Neural cell (in vitro differentiated cells): ENCODE results near the gene RAC3. TPM values are rescaled to one million over a fixed set of nuclear protein-coding genes. Genes with fewer than 3 reads are reported as not detected.

Experiments used
- H2AFZ ChIP-seq: fragments of 200-600, 300-800 bp; sonication (generic), shearing (Covaris generic); 2 replicates; pipeline ENCODE4 v1.6.0; 2014; ENCODE audit warnings: low read depth, mild to moderate bottlenecking, antibody characterized with exemption, low read length, moderate library complexity
- H3F3A ChIP-seq: fragments of 200-600 bp; shearing (Covaris generic); 2 replicates; pipeline ENCODE4 v1.6.1; 2016; ENCODE audit warnings: mild to moderate bottlenecking, moderate library complexity, mixed read lengths, antibody characterized with exemption, low read length; ENCODE audit not compliant: insufficient read depth, poor library complexity, severe bottlenecking
- H3K27ac ChIP-seq: fragments of 200-600, 300-800 bp; sonication (generic), shearing (Covaris generic); 2 replicates; pipeline ENCODE4 v1.5.1; 2014; ENCODE audit warnings: mild to moderate bottlenecking, low read length, moderate library complexity
- H3K27me3 ChIP-seq: fragments of 300-800, 200-600 bp; sonication (generic), shearing (Covaris generic); 2 replicates; pipeline ENCODE4 v1.6.0; 2014; ENCODE audit warnings: mild to moderate bottlenecking, low read depth, low read length, moderate library complexity; ENCODE audit not compliant: insufficient read depth
- H3K36me3 ChIP-seq: fragments of 300-800, 200-600 bp; sonication (generic), shearing (Covaris generic); 2 replicates; pipeline ENCODE4 v1.5.1; 2014; ENCODE audit warnings: mild to moderate bottlenecking, antibody characterized with exemption, low read length, moderate library complexity; ENCODE audit not compliant: insufficient read depth
- H3K4me2 ChIP-seq: fragments of 300-800, 200-600 bp; sonication (generic), shearing (Covaris generic); 2 replicates; pipeline ENCODE4 v1.6.0; 2014; ENCODE audit warnings: mild to moderate bottlenecking, low read length
- H3K4me3 ChIP-seq: fragments of 300-800, 200-600 bp; sonication (generic), shearing (Covaris generic); 2 replicates; pipeline ENCODE4 v1.5.1; 2014; ENCODE audit warnings: mild to moderate bottlenecking, low read length, moderate library complexity
- H3K79me2 ChIP-seq: fragments of 200-600 bp; shearing (Covaris generic); replicated peaks from 2 replicates; pipeline ENCODE4 v1.6.0; 2014; ENCODE audit warnings: mild to moderate bottlenecking, low read length, moderate library complexity; ENCODE audit not compliant: insufficient read depth
- H3K9ac ChIP-seq: fragments of 300-800, 200-600 bp; sonication (generic), shearing (Covaris generic); 2 replicates; pipeline ENCODE4 v1.6.1; 2016; ENCODE audit warnings: mild to moderate bottlenecking, low read length, mixed read lengths
- H3K9me2 ChIP-seq: fragments of 200-600 bp; shearing (Covaris generic); 2 replicates; pipeline ENCODE4 v1.6.1; 2016; ENCODE audit warnings: mild to moderate bottlenecking, low read length, mixed read lengths; ENCODE audit not compliant: insufficient read depth
- H3K9me3 ChIP-seq: fragments of 200-600, 300-800 bp; sonication (generic), shearing (Covaris generic); 2 replicates; pipeline ENCODE4 v1.6.1; 2016; ENCODE audit warnings: mild to moderate bottlenecking, mixed run types, low read length, moderate library complexity, mixed read lengths
- H4K20me1 ChIP-seq: fragments of 200-600 bp; shearing (Covaris generic); 2 replicates; pipeline ENCODE4 v1.6.1; 2016; ENCODE audit warnings: mild to moderate bottlenecking, mixed run types; ENCODE audit not compliant: insufficient read depth
- CTCF ChIP-seq: fragments of 450-650 bp; IDR thresholded peaks from 2 replicates; pipeline ENCODE4 v1.5.1; 2014; ENCODE audit warnings: antibody characterized with exemption, mild to moderate bottlenecking, moderate library complexity; ENCODE audit not compliant: poor library complexity, severe bottlenecking
- EP300 ChIP-seq: fragments of 450-650 bp; conservative IDR thresholded peaks from 2 replicates; pipeline ENCODE4 v1.6.1; 2014; ENCODE audit warnings: antibody characterized with exemption, mild to moderate bottlenecking, moderate library complexity; ENCODE audit not compliant: poor library complexity, severe bottlenecking
- EZH2 ChIP-seq: fragments of 200-600, 300-800 bp; shearing (Covaris generic), sonication (generic); IDR thresholded peaks from 2 replicates; pipeline ENCODE4 v1.6.1; 2014; ENCODE audit warnings: antibody characterized with exemption, low read length, borderline replicate concordance, mild to moderate bottlenecking; ENCODE audit not compliant: insufficient read depth, poor library complexity, severe bottlenecking
- MXI1 ChIP-seq: fragments of 450-650 bp; conservative IDR thresholded peaks from 2 replicates; pipeline ENCODE4 v1.6.1; 2014; ENCODE audit warnings: antibody characterized with exemption, mild to moderate bottlenecking; ENCODE audit not compliant: poor library complexity, severe bottlenecking
- POLR2AphosphoS5 ChIP-seq: IDR thresholded peaks from 2 replicates; pipeline ENCODE4 v1.6.1; 2012
- RAD21 ChIP-seq: fragments of 450-650 bp; conservative IDR thresholded peaks from 2 replicates; pipeline ENCODE4 v1.6.1; 2014; ENCODE audit warnings: antibody characterized with exemption, mild to moderate bottlenecking, moderate library complexity
- REST ChIP-seq: IDR thresholded peaks from 2 replicates; pipeline ENCODE4 v1.6.1; 2012; ENCODE audit warnings: borderline replicate concordance
- SMC3 ChIP-seq: fragments of 450-650 bp; conservative IDR thresholded peaks from 2 replicates; pipeline ENCODE4 v1.6.1; 2014; ENCODE audit warnings: antibody characterized with exemption, mild to moderate bottlenecking, moderate library complexity; ENCODE audit not compliant: poor library complexity
- TAF1 ChIP-seq: IDR thresholded peaks from 2 replicates; pipeline ENCODE4 v1.6.1; 2012; ENCODE audit warnings: low read depth
- polyA plus RNA-seq: library from polyadenylated mRNA; depleted of rRNA; stranded (reverse); fragments of >200 nt; gene quantifications from 2 replicates; pipeline ENCODE4 v1.2.3, GENCODE V29; 2014

RAC3 gene
- polyA plus RNA-seq, 1 donor from 2014 or later: 211 TPM

- no peaks in the 10 kb centered on the region for H3K9me2 ChIP-seq
- no peak overlapping the region for H3K9ac ChIP-seq
- no peaks in the 10 kb centered on the region for H3K36me3 ChIP-seq
- no peak overlapping the region for H3K4me3 ChIP-seq
- H3K27me3 ChIP-seq: no peaks in the 10 kb centered on the region
- no peaks in the 10 kb centered on the region for H3K9me3 ChIP-seq
- H3K4me2 ChIP-seq: no peak overlapping the region
- H2AFZ ChIP-seq: no peak overlapping the region
- H3K79me2 ChIP-seq: no peaks in the 10 kb centered on the region
- H4K20me1 ChIP-seq: no peaks in the 10 kb centered on the region
- no peak overlapping the region for H3K27ac ChIP-seq
- TF ChIP-seq RAD21 (no peak), REST (no peak), CTCF (no peak), MXI1 (no peak), EZH2 (no peak), SMC3 (no peak), TAF1 (no peak), EP300 (no peak), POLR2AphosphoS5 (no peak)
- no peaks in the 10 kb centered on the region for H3F3A ChIP-seq
Measured at GRCh38 chr17:82003411-82004381, 27.8 kb upstream of the RAC3 start.

- Histone ChIP-seq H3K9me2 (no peaks in the 10 kb centered on the region), H3K9ac (no peak overlapping the region), H3K9me3 (no peaks in the 10 kb centered on the region), H3K27me3 (no peaks in the 10 kb centered on the region), H2AFZ (no peak overlapping the region), H3K27ac (no peak overlapping the region), H3K4me2 (no peak overlapping the region), H3K4me3 (no peak overlapping the region), H3K36me3 (no peaks in the 10 kb centered on the region), H3K79me2 (no peaks in the 10 kb centered on the region), H3F3A (no peaks in the 10 kb centered on the region), H4K20me1 (no peaks in the 10 kb centered on the region)
- TF ChIP-seq EP300 (no peak), POLR2AphosphoS5 (no peak), RAD21 (no peak), REST (no peak), MXI1 (no peak), EZH2 (no peak), CTCF (no peak), SMC3 (no peak), TAF1 (no peak)
Measured at GRCh38 chr17:82004517-82005455, 26.7 kb upstream of the RAC3 start.
